ENCODE results near the gene DPP9. TPM values are rescaled to one million over a fixed set of nuclear protein-coding genes. Genes with fewer than 3 reads are reported as not detected.

The DPP9 gene
- total and polyA plus RNA-seq, 2 of the 13 experiments (the other 11 are each of a cell fraction or from before 2014, with no cell fraction given) = 8.4 to 25.8 TPM

DNA sequence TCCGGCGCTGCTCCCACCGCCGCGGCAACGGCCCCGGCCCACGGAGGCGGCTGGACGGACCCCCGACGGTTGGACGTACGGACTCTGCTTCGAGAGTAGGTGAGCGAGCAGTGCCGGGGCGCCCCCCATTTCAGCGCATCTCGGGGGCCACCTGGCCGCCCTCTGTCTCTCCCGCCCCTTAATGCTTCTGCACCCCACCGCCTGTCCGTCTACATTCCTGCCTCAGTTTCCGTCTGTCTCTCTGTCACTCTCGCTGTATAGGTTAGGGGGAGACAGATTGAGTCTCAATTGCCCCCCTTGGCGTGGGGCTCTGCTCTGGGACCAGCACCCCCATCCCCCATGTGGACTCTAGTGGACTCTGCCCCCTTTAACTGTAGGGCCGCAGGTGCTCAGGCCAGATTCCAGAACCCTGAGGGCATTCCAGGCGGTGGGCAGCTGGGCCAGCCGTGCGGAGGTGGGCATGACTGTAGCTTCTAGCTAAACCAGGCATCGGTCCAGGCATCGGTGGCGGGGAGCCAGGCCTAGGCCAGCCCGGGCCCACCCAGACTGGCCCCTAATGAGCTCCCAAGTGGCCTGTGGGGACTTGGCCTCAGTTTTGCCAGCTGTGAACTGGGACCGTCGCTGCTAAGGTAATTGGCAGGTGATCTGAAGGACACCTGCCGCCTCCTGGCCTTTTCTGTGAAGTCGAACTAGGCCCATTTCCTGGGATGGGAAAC is 84.0 kb downstream of the DPP9 start (continued):
- TF ChIP-seq MAZ (IDR thresholded peaks at IDR 0.05; ENCODE audit: borderline replicate concordance, low read depth, low read length) (peak; percentile 9; the same call in 1 of the 2 replicates), MAZ (CRISPR knock-in tag; IDR thresholded peaks at IDR 0.05; ENCODE audit: low read depth) (peak; percentile 11; the same call in 1 of the 2 replicates), ZFP82 (CRISPR knock-in tag; IDR thresholded peaks at IDR 0.05; ENCODE audit: borderline replicate concordance) (no peak), E2F5 (CRISPR knock-in tag; conservative IDR thresholded peaks at IDR 0.05) (no peak), ZNF552 (CRISPR knock-in tag; IDR thresholded peaks at IDR 0.05; ENCODE audit: borderline replicate concordance) (no peak), ZNF619 (CRISPR knock-in tag; IDR thresholded peaks at IDR 0.05) (no peak), STAT5B (CRISPR knock-in tag; IDR thresholded peaks at IDR 0.05) (no peak), ZSCAN31 (CRISPR knock-in tag; IDR thresholded peaks at IDR 0.05; ENCODE audit: low read depth) (no peak), ZNF772 (CRISPR knock-in tag; IDR thresholded peaks at IDR 0.05) (no peak), PHF8 (CRISPR knock-in tag; IDR thresholded peaks at IDR 0.05) (peak; percentile 47; the same call in 1 of the 2 replicates), RFXANK (CRISPR knock-in tag; IDR thresholded peaks at IDR 0.05) (no peak), HOXA9 (CRISPR knock-in tag; IDR thresholded peaks at IDR 0.05; ENCODE audit: borderline replicate concordance) (no peak), MAFK (conservative IDR thresholded peaks at IDR 0.05 in 1 of 2, IDR thresholded peaks at IDR 0.05 in 1 of 2; ENCODE audit: low read length in 2 of 2) (no peak), ATRX (CRISPR knock-in tag; IDR thresholded peaks at IDR 0.05; ENCODE audit: borderline replicate concordance) (no peak), ZNF30 (CRISPR knock-in tag; IDR thresholded peaks at IDR 0.05) (no peak), ZNF280D (CRISPR knock-in tag; IDR thresholded peaks at IDR 0.05) (0 out of 2 replicates have a peak, but pooled peaks have one; percentile 15), MIER2 (CRISPR knock-in tag; IDR thresholded peaks at IDR 0.05) (no peak), ZNF577 (CRISPR knock-in tag; IDR thresholded peaks at IDR 0.05; ENCODE audit: borderline replicate concordance, low read depth) (no peak), PLRG1 (conservative IDR thresholded peaks at IDR 0.05) (no peak), ZNF570 (CRISPR knock-in tag; IDR thresholded peaks at IDR 0.05; ENCODE audit: borderline replicate concordance) (no peak), FOXO4 (CRISPR knock-in tag; conservative IDR thresholded peaks at IDR 0.05) (no peak), SP140L (CRISPR knock-in tag; IDR thresholded peaks at IDR 0.05; ENCODE audit: borderline replicate concordance) (no peak), DR1 (CRISPR knock-in tag; IDR thresholded peaks at IDR 0.05) (no peak), ATF4 (CRISPR knock-in tag; IDR thresholded peaks at IDR 0.05) (no peak), ZNF891 (CRISPR knock-in tag; IDR thresholded peaks at IDR 0.05) (peak; percentile 28; the same call in 1 of the 2 replicates)
